Fibroblast of lung (primary cell): Measurements from ENCODE around the gene WDR93. TPM values are rescaled to one million over a fixed set of nuclear protein-coding genes. Genes with fewer than 3 reads are reported as not detected.
"Not testable (repeated sequence)": the region's sequence is repeated elsewhere in the genome, so short reads cannot be mapped to it uniquely, and the experiment has no call there.

Experiments
- DNase-seq, 2 donors: peaks; one replicate each; pipeline versions ENCODE4 v3.0.0 to v3.0.0-alpha.2; 2010; ENCODE audit warnings: low read depth in 2 of 2
- H2AFZ ChIP-seq: 2 replicates; pipeline ENCODE4 v1.5.1; 2012; ENCODE audit warnings: low read length, control low read depth, inconsistent platforms
- H3K27ac ChIP-seq: 2 replicates; pipeline ENCODE4 v1.5.1; 2011; ENCODE audit warnings: low read length, control low read depth; ENCODE audit not compliant: insufficient read depth
- H3K27me3 ChIP-seq: 2 replicates; pipeline ENCODE4 v1.5.1; 2011; ENCODE audit warnings: mild to moderate bottlenecking, low read length; ENCODE audit not compliant: control insufficient read depth, insufficient read depth
- H3K36me3 ChIP-seq: 2 replicates; pipeline ENCODE4 v1.5.1; 2011; ENCODE audit warnings: low read length; ENCODE audit not compliant: control insufficient read depth, insufficient read depth
- H3K4me1 ChIP-seq: 2 replicates; pipeline ENCODE4 v1.5.1; 2011; ENCODE audit warnings: low read length; ENCODE audit not compliant: control insufficient read depth, insufficient read depth; ENCODE audit errors: extremely low read depth
- H3K4me2 ChIP-seq: 2 replicates; pipeline ENCODE4 v1.5.1; 2011; ENCODE audit warnings: low read length, control low read depth; ENCODE audit not compliant: insufficient read depth; ENCODE audit errors: extremely low read depth
- H3K4me3 ChIP-seq, 4 experiments: fragments of 200-600 bp in 1 of 4; sonication (generic) in 1 of 4; replicated peaks in 1 of 4; 2 replicates each; pipeline ENCODE4 v1.5.1; 2011 to 2016; ENCODE audit warnings: low read length in 4 of 4, low read depth in 3 of 4, mild to moderate bottlenecking in 3 of 4, control low read depth in 2 of 4, inconsistent platforms in 1 of 4, mixed read lengths in 1 of 4; ENCODE audit not compliant: insufficient read depth in 1 of 4; ENCODE audit errors: control extremely low read depth in 1 of 4
- H3K79me2 ChIP-seq: 2 replicates; pipeline ENCODE4 v1.5.1; 2012; ENCODE audit warnings: mild to moderate bottlenecking, low read length, inconsistent platforms; ENCODE audit not compliant: control insufficient read depth, insufficient read depth
- H3K9ac ChIP-seq: 2 replicates; pipeline ENCODE4 v1.5.1; 2011; ENCODE audit warnings: mild to moderate bottlenecking, low read length, control low read depth; ENCODE audit not compliant: insufficient read depth
- H3K9me3 ChIP-seq: 2 replicates; pipeline ENCODE4 v1.5.1; 2012; ENCODE audit warnings: low read depth, low read length; ENCODE audit not compliant: control insufficient read depth, insufficient read depth
- H4K20me1 ChIP-seq: 2 replicates; pipeline ENCODE4 v1.5.1; 2011; ENCODE audit warnings: low read length; ENCODE audit not compliant: control insufficient read depth, insufficient read depth; ENCODE audit errors: extremely low read depth
- EZH2 ChIP-seq: IDR thresholded peaks from 2 replicates; pipeline ENCODE4 v1.5.1; 2012; ENCODE audit warnings: low read length, control low read depth, mild to moderate bottlenecking; ENCODE audit errors: missing control alignments
- polyA plus RNA-seq, 2 donors: library from polyadenylated mRNA; depleted of rRNA in 1 of 2; stranded (reverse) in 1 of 2; unstranded in 1 of 2; fragments of >200 nt; gene quantifications; 2 replicates each; pipeline ENCODE4 v1.2.1, GENCODE V29; 2011 to 2012; ENCODE audit warnings: missing spikeins in 1 of 2
- total RNA-seq: library from RNA; depleted of rRNA; stranded (reverse); fragments of >200 nt; gene quantifications from 2 replicates; pipeline ENCODE4 v1.2.1, GENCODE V29; 2014
- TF ChIP-seq, protein P1 (sequence below), 2 donors: IDR thresholded peaks in 1 of 2; conservative IDR thresholded peaks in 1 of 2; 1 replicate in 1 of 2; 2 replicates in 1 of 2; pipeline ENCODE4 v1.5.1; 2011 to 2012; ENCODE audit warnings: low read length in 2 of 2, control low read depth in 1 of 2, inconsistent platforms in 1 of 2, low read depth in 1 of 2, mild to moderate bottlenecking in 1 of 2

Gene WDR93
- total and polyA plus RNA-seq, 2 donors (not counting 1 experiment from before 2014, with no cell fraction given) = 0.14 to 0.17 TPM

GRCh38 chr15:89780601-89781000, 90.0 kb downstream of the WDR93 start:
- no peak overlapping the region for H3K4me3 ChIP-seq
- no peak overlapping the region for H3K27ac ChIP-seq
- H3K9me3 ChIP-seq = no peaks in the 10 kb centered on the region
- H3K9ac ChIP-seq = no peak overlapping the region
- peaks cover 3% of the 10 kb centered on the region for H3K4me1 ChIP-seq
- no peak overlapping the region for H3K4me2 ChIP-seq
- no peaks in the 10 kb centered on the region for H3K79me2 ChIP-seq
- H2AFZ ChIP-seq = no peak overlapping the region
- H3K27me3 ChIP-seq = no peaks in the 10 kb centered on the region
- peaks cover 5% of the 10 kb centered on the region for H3K36me3 ChIP-seq
- DNase-seq = no peak
- TF ChIP-seq EZH2 = no peak
- TF ChIP-seq, protein P1, sequence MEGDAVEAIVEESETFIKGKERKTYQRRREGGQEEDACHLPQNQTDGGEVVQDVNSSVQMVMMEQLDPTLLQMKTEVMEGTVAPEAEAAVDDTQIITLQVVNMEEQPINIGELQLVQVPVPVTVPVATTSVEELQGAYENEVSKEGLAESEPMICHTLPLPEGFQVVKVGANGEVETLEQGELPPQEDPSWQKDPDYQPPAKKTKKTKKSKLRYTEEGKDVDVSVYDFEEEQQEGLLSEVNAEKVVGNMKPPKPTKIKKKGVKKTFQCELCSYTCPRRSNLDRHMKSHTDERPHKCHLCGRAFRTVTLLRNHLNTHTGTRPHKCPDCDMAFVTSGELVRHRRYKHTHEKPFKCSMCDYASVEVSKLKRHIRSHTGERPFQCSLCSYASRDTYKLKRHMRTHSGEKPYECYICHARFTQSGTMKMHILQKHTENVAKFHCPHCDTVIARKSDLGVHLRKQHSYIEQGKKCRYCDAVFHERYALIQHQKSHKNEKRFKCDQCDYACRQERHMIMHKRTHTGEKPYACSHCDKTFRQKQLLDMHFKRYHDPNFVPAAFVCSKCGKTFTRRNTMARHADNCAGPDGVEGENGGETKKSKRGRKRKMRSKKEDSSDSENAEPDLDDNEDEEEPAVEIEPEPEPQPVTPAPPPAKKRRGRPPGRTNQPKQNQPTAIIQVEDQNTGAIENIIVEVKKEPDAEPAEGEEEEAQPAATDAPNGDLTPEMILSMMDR (conservative IDR thresholded peaks at IDR 0.05 in 1 of 2, IDR thresholded peaks at IDR 0.05 in 1 of 2; ENCODE audit: low read depth in 1 of 2, low read length in 2 of 2) = no peak
- no peaks in the 10 kb centered on the region for H4K20me1 ChIP-seq

GRCh38 chr15:89781055-89781454, 90.4 kb downstream of the WDR93 start:
- peaks cover 3% of the 10 kb centered on the region for H3K4me1 ChIP-seq
- H3K9me3 ChIP-seq = no peaks in the 10 kb centered on the region
- H3K27me3 ChIP-seq = no peaks in the 10 kb centered on the region
- DNase-seq = no peak
- no peak overlapping the region for H3K9ac ChIP-seq
- H3K4me3 ChIP-seq = no peak overlapping the region
- peaks cover 5% of the 10 kb centered on the region for H3K36me3 ChIP-seq
- H3K27ac ChIP-seq = no peak overlapping the region
- H3K4me2 ChIP-seq = no peak overlapping the region
- TF ChIP-seq, protein P1 (conservative IDR thresholded peaks at IDR 0.05 in 1 of 2, IDR thresholded peaks at IDR 0.05 in 1 of 2; ENCODE audit: low read depth in 1 of 2, low read length in 2 of 2) = no peak
- no peak for TF ChIP-seq EZH2
- no peaks in the 10 kb centered on the region for H4K20me1 ChIP-seq
- H3K79me2 ChIP-seq = no peaks in the 10 kb centered on the region
- H2AFZ ChIP-seq = no peak overlapping the region

DNA sequence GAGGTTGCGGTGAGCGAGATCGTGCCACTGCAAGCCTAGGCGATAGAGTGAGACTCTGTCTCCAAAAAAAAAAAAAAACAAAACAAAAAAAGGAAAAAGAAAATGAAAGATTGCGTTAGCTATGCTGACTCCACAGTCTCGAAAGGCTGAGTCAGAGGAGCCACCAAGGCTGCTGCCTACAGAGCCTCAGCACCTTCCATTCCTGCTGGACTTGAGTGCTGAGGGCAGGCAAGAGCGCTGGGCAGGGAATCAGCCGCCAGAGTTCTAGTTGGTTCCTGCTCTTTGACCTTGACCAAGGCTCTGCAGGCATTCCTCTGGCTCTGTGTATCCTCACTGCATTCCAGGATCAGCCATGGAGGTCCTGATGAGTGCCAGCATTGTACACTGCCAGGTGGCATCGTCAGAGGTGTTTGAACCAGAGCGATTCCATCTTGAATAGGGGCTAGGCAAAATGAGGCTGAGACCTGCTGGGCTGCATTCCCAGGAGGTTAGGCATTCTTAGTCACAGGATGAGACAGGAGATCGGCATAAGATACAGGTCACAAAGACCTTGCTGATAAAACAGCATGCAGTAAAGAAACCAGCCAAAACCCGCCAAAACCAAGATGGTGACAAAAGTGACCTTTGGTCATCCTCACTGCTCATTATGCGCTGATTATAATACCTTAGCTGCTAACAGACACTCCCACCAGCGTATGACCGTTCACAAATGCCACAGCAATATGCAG, 91.4 kb downstream of the WDR93 start:
- peak; percentile 43 to 76 for DNase-seq
- no peak overlapping the region for H2AFZ ChIP-seq

DNA sequence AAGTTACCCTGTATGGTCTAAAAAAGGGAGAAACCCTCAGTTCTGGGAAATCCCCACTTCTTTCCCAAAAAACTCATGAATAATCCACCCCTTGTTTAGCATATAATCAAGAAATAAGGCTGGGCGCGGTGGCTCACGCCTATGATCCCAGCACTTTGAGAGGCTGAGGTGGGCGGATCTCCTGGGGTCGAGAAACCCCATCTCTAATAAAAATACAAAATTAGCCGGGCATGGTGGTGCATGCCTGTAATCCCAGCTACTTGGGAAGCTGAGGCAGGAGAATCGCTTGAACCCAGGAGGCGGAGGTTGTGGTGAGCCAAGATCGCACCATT, 92.0 kb downstream of the WDR93 start:
- not testable (repeated sequence) for H4K20me1 ChIP-seq, H3K4me3 ChIP-seq, H2AFZ ChIP-seq, H3K4me2 ChIP-seq, H3K79me2 ChIP-seq, H3K27me3 ChIP-seq, H3K4me1 ChIP-seq, H3K36me3 ChIP-seq, H3K9me3 ChIP-seq, H3K27ac ChIP-seq, DNase-seq, H3K9ac ChIP-seq

More for the DNA sequence above, 91.4 kb downstream of the WDR93 start:
- Histone ChIP-seq H3K9ac (no peak overlapping the region), H3K4me2 (no peak overlapping the region), H3K9me3 (no peaks in the 10 kb centered on the region), H4K20me1 (no peaks in the 10 kb centered on the region), H3K27me3 (no peaks in the 10 kb centered on the region), H3K4me3 (no peak overlapping the region), H3K36me3 (peaks cover 5% of the 10 kb centered on the region), H3K4me1 (peaks cover 3% of the 10 kb centered on the region), H3K27ac (no peak overlapping the region), H3K79me2 (no peaks in the 10 kb centered on the region)
- TF ChIP-seq, protein P1 (conservative IDR thresholded peaks at IDR 0.05 in 1 of 2, IDR thresholded peaks at IDR 0.05 in 1 of 2; ENCODE audit: low read depth in 1 of 2, low read length in 2 of 2) = no peak
- no peak for TF ChIP-seq EZH2
